ENCODE data around the gene OR10H4.
"Not testable (repeated sequence)": the region's sequence is repeated elsewhere in the genome, so short reads cannot be mapped to it uniquely, and the experiment has no call there.

Gene OR10H4

DNA sequence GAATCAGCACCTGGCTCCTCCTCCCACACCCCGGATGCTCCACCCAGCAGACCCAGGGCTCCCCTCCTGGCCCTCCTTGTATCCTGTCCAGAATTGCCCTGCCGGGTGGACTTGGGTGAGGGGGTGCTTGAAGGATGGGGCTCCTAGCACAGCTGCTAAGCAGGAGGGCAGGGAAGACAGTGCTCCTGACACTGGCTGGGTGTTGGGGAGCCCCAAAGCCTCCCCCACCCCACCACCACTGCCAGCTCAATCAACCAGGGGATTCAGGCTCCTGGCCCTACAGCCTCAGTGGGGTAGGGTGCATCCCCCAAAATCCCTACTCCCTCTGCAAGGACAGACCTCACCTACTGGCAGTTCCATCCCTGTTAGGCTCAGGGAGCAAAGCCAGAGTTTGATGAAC lies 11.9 kb upstream of the OR10H4 start:
- no peak for FAIRE-seq
- DNase-seq (ENCODE audit: insufficient read length, low spot score) = no peak

DNA sequence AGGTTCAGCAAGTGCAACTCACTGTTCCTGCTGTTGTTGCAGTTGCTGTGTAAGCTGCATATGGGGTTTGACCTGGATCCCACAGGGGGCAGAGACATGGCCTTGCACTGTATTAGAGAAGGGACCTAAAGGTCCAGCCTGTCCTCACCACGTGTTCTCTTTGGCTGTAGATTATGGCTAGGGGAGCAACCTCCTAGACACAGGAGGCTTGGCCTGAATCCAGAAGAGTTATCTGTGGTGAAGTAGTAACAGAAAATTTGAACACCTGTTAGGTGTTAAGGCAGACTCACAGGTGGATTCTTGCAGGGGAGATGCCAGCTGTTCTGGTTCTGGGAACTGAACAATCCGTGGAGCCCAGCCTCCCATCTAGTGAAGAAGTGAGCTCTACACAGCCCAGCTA lies 11.0 kb upstream of the OR10H4 start:
- FAIRE-seq = no peak
- no peak for DNase-seq (ENCODE audit: insufficient read length, low spot score)

GRCh38 chr19:15944401-15944800 lies 4.4 kb upstream of the OR10H4 start:
- DNase-seq (ENCODE audit: insufficient read length, low spot score) (no peak), FAIRE-seq (no peak)

DNA sequence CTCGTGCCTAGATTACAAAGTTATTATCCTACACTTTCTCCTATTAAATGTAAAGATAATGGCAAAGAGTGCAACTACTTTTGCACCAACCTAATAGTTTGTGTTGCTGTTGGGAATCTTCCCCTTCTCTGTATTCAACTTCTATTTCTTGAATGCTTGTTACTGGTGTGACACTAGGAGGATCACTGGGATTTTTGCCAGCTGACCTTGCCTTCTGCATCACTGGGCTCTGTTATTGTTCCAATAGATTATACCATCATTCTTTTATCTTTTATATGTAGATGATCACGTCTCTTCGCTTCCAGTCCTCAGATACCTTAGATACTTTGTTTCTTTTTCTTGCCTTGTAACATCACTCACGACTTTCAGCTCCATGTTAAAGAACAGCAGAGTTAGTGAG lies 3.5 kb upstream of the OR10H4 start:
- no peak for FAIRE-seq

GRCh38 chr19:15954820-15955219 lies 6.0 kb downstream of the OR10H4 start:
- DNase-seq (ENCODE audit: insufficient read length, low spot score) = no peak
- no peak for FAIRE-seq

More for the DNA sequence above, 3.5 kb upstream of the OR10H4 start:
- DNase-seq (ENCODE audit: insufficient read length, low spot score) = no peak

DNA sequence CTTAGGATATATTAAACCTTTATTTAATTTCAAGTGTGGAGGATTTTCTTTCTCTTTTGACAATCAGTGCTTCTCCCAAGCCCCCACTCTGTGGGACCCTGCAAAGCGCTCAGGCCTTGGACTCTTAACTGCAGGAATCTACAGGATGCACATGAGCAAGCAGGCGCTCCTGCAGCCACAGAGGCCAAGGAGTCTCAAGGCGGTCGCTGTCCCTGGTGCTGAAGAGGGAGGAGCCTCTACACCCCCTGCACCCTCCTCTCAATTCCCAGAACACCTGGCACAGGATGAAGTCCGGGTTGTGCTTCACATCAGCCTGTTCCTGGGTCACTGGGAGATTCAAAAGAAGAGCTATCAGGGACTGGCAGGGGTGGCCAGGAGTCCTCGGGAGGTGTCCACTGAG lies 13.5 kb downstream of the OR10H4 start:
- DNase-seq (ENCODE audit: insufficient read length, low spot score) (no peak), FAIRE-seq (no peak)

DNA sequence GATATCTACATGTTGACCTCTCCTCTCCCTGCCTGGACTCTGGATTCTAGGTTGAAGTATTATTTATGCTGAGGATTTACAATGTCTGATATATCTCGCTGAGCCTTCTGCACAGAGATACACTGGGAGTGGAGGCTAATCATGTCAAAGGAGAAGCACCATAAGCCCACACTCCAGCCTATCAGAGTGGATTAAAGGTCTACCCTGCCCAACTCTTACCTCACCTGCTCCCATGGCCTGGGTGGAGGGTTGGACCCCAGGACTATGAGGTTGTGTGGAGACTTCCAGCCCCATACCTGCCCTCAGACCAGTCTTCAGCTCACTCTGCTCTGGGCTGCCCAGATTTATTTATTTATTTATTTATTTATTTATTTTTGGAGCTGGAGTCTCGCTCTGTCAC lies 15.4 kb downstream of the OR10H4 start:
- DNase-seq (ENCODE audit: insufficient read length, low spot score) = no peak
- no peak for FAIRE-seq

- FAIRE-seq = no peak
- DNase-seq (ENCODE audit: insufficient read length, low spot score) = no peak
Observed at GRCh38 chr19:15971224-15971780, 22.5 kb downstream of the OR10H4 start.

GRCh38 chr19:15972043-15972442 lies 23.2 kb downstream of the OR10H4 start:
- not testable (repeated sequence) for FAIRE-seq; DNase-seq (ENCODE audit: insufficient read length, low spot score)

GRCh38 chr19:15974856-15975255 lies 26.0 kb downstream of the OR10H4 start:
- DNase-seq (ENCODE audit: insufficient read length, low spot score) (no peak), FAIRE-seq (no peak)

- FAIRE-seq = no peak
- no peak for DNase-seq (ENCODE audit: insufficient read length, low spot score)
Observed at GRCh38 chr19:15976836-15977689, 28.3 kb downstream of the OR10H4 start.

GRCh38 chr19:15977690-15978089 lies 28.9 kb downstream of the OR10H4 start:
- DNase-seq (ENCODE audit: insufficient read length, low spot score) (no peak), FAIRE-seq (no peak)

DNA sequence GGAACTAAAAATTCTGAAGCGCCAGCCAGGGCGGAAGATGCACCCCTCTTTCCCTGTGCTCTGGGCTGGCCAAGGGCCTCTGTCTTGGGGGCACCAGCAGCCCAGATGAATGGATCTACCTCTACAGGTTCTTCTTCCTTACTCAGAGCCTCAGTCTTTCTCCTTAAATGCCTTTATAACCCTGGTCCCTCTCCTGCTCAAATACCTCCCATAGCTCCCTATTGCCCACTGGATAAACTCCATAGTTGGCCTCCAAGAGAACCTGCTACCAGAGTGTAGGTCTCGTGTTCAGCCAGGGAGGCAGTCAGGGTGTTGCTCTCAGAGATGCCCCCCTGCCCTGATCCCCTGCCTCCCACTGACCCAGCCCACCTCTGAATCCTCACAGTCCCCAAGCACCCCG lies 30.5 kb downstream of the OR10H4 start:
- FAIRE-seq (no peak), DNase-seq (ENCODE audit: insufficient read length, low spot score) (no peak)

GRCh38 chr19:15985831-15986230 lies 37.0 kb downstream of the OR10H4 start:
- not testable (repeated sequence) for DNase-seq (ENCODE audit: insufficient read length, low spot score); FAIRE-seq

DNA sequence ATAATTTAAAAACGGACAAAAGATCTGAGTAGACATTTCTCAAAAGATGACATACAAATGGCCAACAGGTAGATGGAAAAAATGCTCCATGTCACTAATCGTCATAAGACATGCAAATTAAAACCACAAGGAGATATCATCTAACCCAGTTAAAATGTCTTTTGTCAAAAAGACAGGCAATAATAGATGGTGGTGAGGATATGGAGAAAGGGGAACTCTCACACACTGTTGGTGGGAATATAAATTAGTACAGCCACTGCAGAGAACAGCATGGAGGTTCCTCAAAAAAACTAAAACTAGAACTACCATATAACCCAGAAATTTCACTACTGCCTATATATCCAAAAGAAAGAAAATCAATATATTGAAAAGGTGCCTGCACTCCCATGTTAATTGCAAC lies 37.9 kb downstream of the OR10H4 start:
- no peak for FAIRE-seq
- DNase-seq (ENCODE audit: insufficient read length, low spot score) = no peak

- no peak for FAIRE-seq
- no peak for DNase-seq (ENCODE audit: insufficient read length, low spot score)
Observed at GRCh38 chr19:15989889-15990288, 41.1 kb downstream of the OR10H4 start.

- DNase-seq (ENCODE audit: insufficient read length, low spot score) (no peak), FAIRE-seq (no peak)
Observed at GRCh38 chr19:15991602-15992001, 42.8 kb downstream of the OR10H4 start.

GRCh38 chr19:15992014-15992413 lies 43.2 kb downstream of the OR10H4 start:
- FAIRE-seq = no peak
- DNase-seq (ENCODE audit: insufficient read length, low spot score) = no peak

- DNase-seq (ENCODE audit: insufficient read length, low spot score) = no peak
- FAIRE-seq = no peak
Observed at GRCh38 chr19:15995536-15995935, 46.7 kb downstream of the OR10H4 start.

DNA sequence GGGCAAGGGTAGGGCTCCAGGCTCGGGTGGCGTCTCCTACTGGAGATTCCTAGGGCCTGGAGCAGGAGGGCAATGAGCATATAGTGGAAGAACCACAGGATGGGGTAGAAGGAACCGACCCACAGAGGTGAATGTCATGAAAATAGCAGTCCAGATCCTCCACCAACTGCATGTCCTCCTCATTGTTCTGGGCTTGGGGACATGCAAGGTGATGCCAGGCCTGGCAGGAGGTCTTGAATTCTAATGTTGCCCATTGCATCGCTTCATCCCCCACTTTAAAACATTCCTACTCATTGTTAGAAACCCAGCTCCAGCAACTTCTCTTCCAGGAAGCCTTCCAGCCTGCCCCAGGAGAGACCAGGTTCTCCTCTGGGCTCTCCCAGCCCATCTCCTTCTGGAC lies 49.4 kb downstream of the OR10H4 start:
- DNase-seq (ENCODE audit: insufficient read length, low spot score) = no peak
- no peak for FAIRE-seq

Data from HTR-8/SVneo (cell line).